ENCODE results near the gene AP5Z1. TPM values are rescaled to one million over a fixed set of nuclear protein-coding genes. Genes with fewer than 3 reads are reported as not detected.
"Not testable (repeated sequence)": the region's sequence is repeated elsewhere in the genome, so short reads cannot be mapped to it uniquely, and the experiment has no call there.

The AP5Z1 gene
- total RNA-seq, 2 experiments from 2014 or later, result 21.6 to 24.1 TPM

GRCh38 chr7:4793385-4793993, 18.1 kb downstream of the AP5Z1 start:
- POLR2A ChIA-PET, result interaction anchor here (0.5 to 2.5 kb wide), 3 partner anchors 18 to 181 kb away, joined by 3 to 15 read pairs (median 4); partner anchors contain the start of gene AP5Z1
- H3K4me3 Mint-ChIP-seq; intact Hi-C loops (cut with micrococcal nuclease); H3K9me3 Mint-ChIP-seq; DNase-seq; H3K27ac Mint-ChIP-seq; H3K27me3 Mint-ChIP-seq; H3K4me1 Mint-ChIP-seq (ENCODE audit: low read depth): not testable (repeated sequence)
- peaks cover 11% of the 10 kb centered on the region for H3K36me3 Mint-ChIP-seq
- CTCF ChIA-PET, result interaction anchor here (1.0 to 3.7 kb wide), 6 partner anchors 15 to 381 kb away, joined by 5 to 21 read pairs (median 6); partner anchors contain the start of genes AP5Z1 and RADIL

GRCh38 chr7:4794171-4794570, 18.7 kb downstream of the AP5Z1 start:
- POLR2A ChIA-PET; H3K27ac Mint-ChIP-seq; H3K9me3 Mint-ChIP-seq; H3K27me3 Mint-ChIP-seq; H3K4me1 Mint-ChIP-seq (ENCODE audit: low read depth); H3K4me3 Mint-ChIP-seq; DNase-seq; intact Hi-C loops (cut with micrococcal nuclease): not testable (repeated sequence)
- peaks cover 11% of the 10 kb centered on the region for H3K36me3 Mint-ChIP-seq
- CTCF ChIA-PET, result interaction anchor here (1.0 to 3.7 kb wide), 4 partner anchors 16 to 291 kb away, joined by 5 to 21 read pairs (median 10); partner anchors contain the start of genes AP5Z1 and RADIL

- Mint-ChIP-seq H3K4me1 (ENCODE audit: low read depth) (no peaks in the 10 kb centered on the region), H3K27ac (no peak overlapping the region), H3K36me3 (peaks cover 11% of the 10 kb centered on the region), H3K4me3 (no peak overlapping the region), H3K27me3 (no peaks in the 10 kb centered on the region), H3K9me3 (no peaks in the 10 kb centered on the region)
- ChIA-PET CTCF (interaction anchor here (0.6 to 3.1 kb wide), 3 partner anchors 89 to 666 kb away, joined by 3 to 13 read pairs (median 5); partner anchors contain the start of gene RADIL), POLR2A (no interaction called here)
- no peak for DNase-seq
- intact Hi-C loops (cut with micrococcal nuclease), result no loop called here
These were observed 19.3 kb downstream of the AP5Z1 start for GRCh38 chr7:4794591-4795350.

DNA sequence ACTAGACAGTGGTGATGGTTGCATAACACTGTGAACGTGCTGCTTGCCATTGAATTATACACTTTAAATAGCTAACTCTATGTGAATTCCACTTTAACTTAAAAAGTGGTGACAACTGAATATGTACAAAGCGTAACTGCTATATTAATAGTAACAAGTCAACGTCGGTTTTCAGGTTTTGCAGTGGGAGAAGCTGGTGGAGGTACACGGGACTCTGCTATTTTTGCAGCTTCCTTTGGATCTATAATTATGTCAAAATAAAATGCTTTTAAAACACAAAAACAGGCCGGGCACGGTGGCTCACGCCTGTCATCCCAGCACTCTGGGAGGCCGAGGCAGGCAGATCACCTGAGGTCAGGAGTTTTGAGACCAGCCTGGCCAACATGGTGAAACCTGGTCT, 21.0 kb downstream of the AP5Z1 start:
- Mint-ChIP-seq H3K4me1 (ENCODE audit: low read depth) (no peaks in the 10 kb centered on the region), H3K4me3 (no peak overlapping the region), H3K27me3 (no peaks in the 10 kb centered on the region), H3K36me3 (peaks cover 5% of the 10 kb centered on the region), H3K9me3 (no peaks in the 10 kb centered on the region), H3K27ac (no peak overlapping the region)
- no peak for DNase-seq
- ChIA-PET POLR2A (no interaction called here), CTCF (interaction anchor here (2.2 to 4.5 kb wide), 2 partner anchors 87 to 289 kb away, joined by 6 to 59 read pairs; partner anchors contain the start of gene RADIL)
- intact Hi-C loops (cut with micrococcal nuclease), result no loop called here

- H3K27me3 Mint-ChIP-seq, result no peaks in the 10 kb centered on the region
- POLR2A ChIA-PET, result interaction anchor here (0.6 to 0.8 kb wide), 2 partner anchors 23 to 222 kb away, joined by 3 to 4 read pairs; partner anchors contain the start of gene AP5Z1
- no peak overlapping the region for H3K27ac Mint-ChIP-seq
- no peak overlapping the region for H3K4me3 Mint-ChIP-seq
- no peaks in the 10 kb centered on the region for H3K4me1 Mint-ChIP-seq (ENCODE audit: low read depth)
- H3K9me3 Mint-ChIP-seq, result no peaks in the 10 kb centered on the region
- DNase-seq, result peak; percentile 74
- intact Hi-C loops (cut with micrococcal nuclease), result loop anchor here (1.0 kb wide), 2 partner anchors 85 to 287 kb away; partner anchors contain the start of gene RADIL
- no peaks in the 10 kb centered on the region for H3K36me3 Mint-ChIP-seq
- CTCF ChIA-PET, result interaction anchor here (0.5 to 4.5 kb wide), 18 partner anchors 10 to 806 kb away, joined by 3 to 59 read pairs (median 4); partner anchors contain the start of genes AP5Z1 and RADIL
These were observed 22.7 kb downstream of the AP5Z1 start for GRCh38 chr7:4797858-4798705.

DNA sequence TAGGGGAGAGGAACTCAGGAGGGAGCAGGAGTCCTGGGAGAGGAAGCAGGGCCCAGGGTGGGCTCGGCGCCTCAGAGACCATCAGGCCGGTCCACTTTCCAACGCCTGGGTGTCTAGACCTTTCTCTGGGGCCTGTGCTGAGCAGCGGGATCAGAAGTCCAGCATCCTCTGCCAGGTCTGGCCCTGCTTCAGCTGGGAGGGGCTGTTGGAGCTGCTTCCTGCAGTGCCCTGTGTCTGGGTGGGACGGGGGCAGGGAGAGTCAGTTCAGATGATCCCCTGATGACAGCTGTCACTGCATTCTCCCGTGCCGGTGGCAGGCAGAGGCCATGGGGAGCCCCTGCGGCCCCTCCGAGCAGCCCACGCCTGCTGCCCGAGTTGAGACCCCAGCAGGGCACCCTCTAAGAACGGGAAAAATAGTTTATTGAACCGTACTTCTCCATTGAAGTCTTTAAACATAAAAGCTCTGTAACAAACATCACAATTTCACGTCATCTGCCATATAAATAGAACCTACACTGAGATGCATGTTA, 23.3 kb downstream of the AP5Z1 start:
- no peaks in the 10 kb centered on the region for H3K27me3 Mint-ChIP-seq
- no peak overlapping the region for H3K4me3 Mint-ChIP-seq
- H3K27ac Mint-ChIP-seq, result no peak overlapping the region
- no peak for DNase-seq
- ChIA-PET CTCF (interaction anchor here (0.5 to 4.5 kb wide), 15 partner anchors 9 to 287 kb away, joined by 3 to 59 read pairs (median 4); partner anchors contain the start of genes AP5Z1 and RADIL), POLR2A (interaction anchor here (0.6 kb wide), 1 partner anchor 222 kb away, joined by 4 read pairs; no protein-coding TSS in a partner anchor)
- H3K36me3 Mint-ChIP-seq, result no peaks in the 10 kb centered on the region
- H3K4me1 Mint-ChIP-seq (ENCODE audit: low read depth), result no peaks in the 10 kb centered on the region
- no peaks in the 10 kb centered on the region for H3K9me3 Mint-ChIP-seq
- intact Hi-C loops (cut with micrococcal nuclease), result loop anchor here (1.0 kb wide), 2 partner anchors 85 to 287 kb away; partner anchors contain the start of gene RADIL

DNA sequence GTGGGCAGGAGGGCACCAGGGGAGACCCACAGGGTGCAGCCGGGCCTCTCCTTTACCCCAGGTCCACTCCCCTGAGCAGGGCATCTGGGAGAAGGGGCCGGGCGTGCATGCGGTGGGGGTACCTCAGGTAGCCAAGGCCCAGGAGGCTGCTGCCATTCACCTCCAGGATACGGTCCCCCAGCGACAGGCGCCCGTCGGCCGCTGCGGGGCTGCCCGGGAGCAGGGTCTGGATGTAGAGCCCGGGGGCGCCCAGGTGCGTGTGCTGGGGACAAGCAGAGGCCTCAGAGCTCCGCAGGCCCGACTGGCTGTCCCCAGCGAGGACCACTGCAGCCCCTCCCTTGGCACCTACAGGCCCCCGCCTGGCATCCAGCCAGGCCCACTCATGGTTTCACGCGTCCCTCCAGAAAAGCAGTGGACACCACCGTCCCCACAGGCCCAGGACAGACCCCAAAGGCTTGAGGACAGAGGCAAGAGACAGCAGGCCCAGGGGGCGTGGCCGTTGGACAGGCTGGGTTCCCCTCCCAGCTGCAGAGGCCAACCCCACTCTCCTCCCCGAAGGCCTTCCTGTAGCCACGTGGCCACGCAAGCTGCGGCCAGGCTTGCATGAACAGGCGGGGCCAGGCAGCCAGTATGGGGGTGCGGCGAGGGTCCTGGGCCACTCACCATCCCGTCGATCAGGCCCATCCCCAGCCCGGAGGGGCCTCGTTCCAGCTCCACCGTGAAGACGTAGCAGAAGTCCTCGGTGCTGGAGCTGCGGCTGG, 24.3 kb downstream of the AP5Z1 start:
- H3K27me3 Mint-ChIP-seq, result no peaks in the 10 kb centered on the region
- H3K4me1 Mint-ChIP-seq (ENCODE audit: low read depth), result no peaks in the 10 kb centered on the region
- intact Hi-C loops (cut with micrococcal nuclease), result no loop called here
- H3K36me3 Mint-ChIP-seq, result no peaks in the 10 kb centered on the region
- H3K9me3 Mint-ChIP-seq, result no peaks in the 10 kb centered on the region
- POLR2A ChIA-PET, result no interaction called here
- no peak overlapping the region for H3K4me3 Mint-ChIP-seq
- DNase-seq, result no peak
- no peak overlapping the region for H3K27ac Mint-ChIP-seq
- CTCF ChIA-PET, result interaction anchor here (2.5 to 4.5 kb wide), 2 partner anchors 84 to 286 kb away, joined by 19 to 59 read pairs; partner anchors contain the start of gene RADIL

DNA sequence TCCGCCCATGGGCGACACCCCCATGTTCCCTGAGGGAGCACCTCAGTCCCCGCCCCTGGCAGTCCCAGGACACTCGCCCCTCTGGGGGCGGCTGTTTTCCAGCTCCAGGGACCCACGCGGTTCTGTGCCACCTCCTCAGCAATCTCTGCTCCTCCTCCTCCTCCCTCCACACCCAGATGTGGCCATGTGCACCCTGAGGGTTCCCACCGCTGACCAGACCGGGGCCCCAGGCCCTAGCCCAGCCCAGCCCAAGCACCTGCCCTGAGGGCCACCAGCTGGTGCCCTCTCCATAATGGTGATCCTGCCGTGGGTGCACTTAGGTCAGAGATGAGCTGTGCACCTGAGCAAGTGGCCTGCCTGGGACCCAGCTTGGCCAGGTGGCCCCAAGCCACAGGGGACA, 25.1 kb downstream of the AP5Z1 start:
- POLR2A ChIA-PET, result no interaction called here
- Mint-ChIP-seq H3K9me3 (no peaks in the 10 kb centered on the region), H3K36me3 (no peaks in the 10 kb centered on the region), H3K27me3 (no peaks in the 10 kb centered on the region), H3K4me1 (ENCODE audit: low read depth) (no peaks in the 10 kb centered on the region), H3K27ac (no peak overlapping the region), H3K4me3 (no peak overlapping the region)
- intact Hi-C loops (cut with micrococcal nuclease), result no loop called here
- no peak for DNase-seq
- CTCF ChIA-PET, result no interaction called here

DNA sequence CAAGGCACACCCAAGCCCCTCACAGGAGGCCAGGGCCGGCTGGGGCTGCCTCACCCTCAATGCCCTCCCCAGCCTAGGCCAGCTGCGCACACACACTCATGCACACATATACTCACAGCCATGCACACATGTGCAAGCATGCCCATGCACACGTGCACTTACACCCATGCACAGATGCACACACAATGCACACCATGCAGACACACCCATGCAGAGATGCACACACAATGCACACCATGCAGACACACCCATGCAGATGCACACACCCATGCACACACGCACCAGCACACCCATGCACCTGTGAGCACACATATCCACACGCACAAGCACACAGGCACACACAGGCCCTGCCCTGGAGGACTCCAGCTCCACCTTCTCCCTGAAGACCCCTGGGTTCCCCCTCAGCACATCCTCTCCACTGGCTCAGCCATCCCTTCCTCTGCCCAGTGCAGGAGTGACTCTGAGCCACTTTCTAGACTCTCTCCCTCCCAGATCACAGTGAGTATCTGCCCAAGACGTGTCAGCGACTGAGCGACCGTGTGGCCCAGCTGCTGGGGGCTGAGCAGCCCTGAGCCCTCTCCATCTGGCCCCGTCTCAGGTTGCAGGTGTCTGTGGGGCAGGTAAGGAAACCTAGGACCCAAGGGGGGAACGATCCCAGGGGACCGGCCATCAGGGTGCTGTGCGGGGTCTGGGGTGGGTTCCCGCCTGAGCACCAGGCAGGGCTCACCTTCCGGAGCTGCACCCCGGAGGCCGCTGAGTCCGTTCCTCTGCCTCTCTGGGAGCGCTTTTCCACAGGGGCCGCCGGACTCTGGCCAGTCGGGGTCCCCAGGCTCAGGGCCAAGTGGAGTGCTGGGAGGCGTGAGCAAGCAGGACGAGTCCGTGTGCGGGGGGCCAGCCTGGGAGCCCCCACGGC, 25.8 kb downstream of the AP5Z1 start:
- CTCF ChIA-PET, result no interaction called here
- Mint-ChIP-seq H3K4me3 (no peak overlapping the region), H3K9me3 (no peaks in the 10 kb centered on the region), H3K36me3 (no peaks in the 10 kb centered on the region), H3K27ac (no peak overlapping the region), H3K4me1 (ENCODE audit: low read depth) (no peaks in the 10 kb centered on the region), H3K27me3 (no peaks in the 10 kb centered on the region)
- DNase-seq, result no peak
- intact Hi-C loops (cut with micrococcal nuclease), result no loop called here
- POLR2A ChIA-PET, result no interaction called here

GRCh38 chr7:4801839-4802231, 26.4 kb downstream of the AP5Z1 start:
- intact Hi-C loops (cut with micrococcal nuclease), result no loop called here
- no peaks in the 10 kb centered on the region for H3K36me3 Mint-ChIP-seq

More at GRCh38 chr7:4801839-4802231, 26.4 kb downstream of the AP5Z1 start:
- Mint-ChIP-seq H3K27me3 (no peaks in the 10 kb centered on the region), H3K27ac (no peak overlapping the region), H3K4me1 (ENCODE audit: low read depth) (no peaks in the 10 kb centered on the region), H3K9me3 (no peaks in the 10 kb centered on the region), H3K4me3 (no peak overlapping the region)
- no peak for DNase-seq
- POLR2A ChIA-PET, result no interaction called here
- CTCF ChIA-PET, result no interaction called here
